C4-2B (cell line): Measurements from ENCODE around the gene DENND2A.

Experiments used
- ZFX ChIP-seq: fragments of 450-650 bp; IDR thresholded peaks from 2 replicates; pipeline ENCODE4 v1.6.1; 2017
- TF ChIP-seq, protein P1 (sequence below): fragments of 450-650 bp; conservative IDR thresholded peaks from 2 replicates; pipeline ENCODE4 v1.5.1; 2017; ENCODE audit warnings: mild to moderate bottlenecking

DNA sequence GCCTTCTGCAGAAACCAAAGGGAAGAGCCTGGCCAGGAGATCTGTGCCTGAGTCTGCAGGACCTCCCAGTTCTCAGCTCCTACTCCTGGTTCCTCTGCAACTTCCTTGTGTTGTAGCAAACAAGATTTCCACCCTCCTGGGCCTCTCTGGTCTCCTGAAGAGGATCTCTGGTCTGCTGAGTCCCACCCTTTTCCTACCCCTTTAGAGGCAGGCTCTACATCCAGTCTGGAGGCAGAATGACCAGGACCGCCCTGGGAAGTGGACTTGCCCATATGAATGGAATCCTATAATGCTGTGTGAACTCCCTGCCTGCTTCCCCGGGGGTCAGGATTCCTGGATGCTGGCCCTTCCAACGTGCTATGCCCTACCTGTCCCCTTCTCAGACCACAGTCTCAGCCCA lies 3.2 kb downstream of the DENND2A start:
- no peak for TF ChIP-seq ZFX
- TF ChIP-seq, protein P1, sequence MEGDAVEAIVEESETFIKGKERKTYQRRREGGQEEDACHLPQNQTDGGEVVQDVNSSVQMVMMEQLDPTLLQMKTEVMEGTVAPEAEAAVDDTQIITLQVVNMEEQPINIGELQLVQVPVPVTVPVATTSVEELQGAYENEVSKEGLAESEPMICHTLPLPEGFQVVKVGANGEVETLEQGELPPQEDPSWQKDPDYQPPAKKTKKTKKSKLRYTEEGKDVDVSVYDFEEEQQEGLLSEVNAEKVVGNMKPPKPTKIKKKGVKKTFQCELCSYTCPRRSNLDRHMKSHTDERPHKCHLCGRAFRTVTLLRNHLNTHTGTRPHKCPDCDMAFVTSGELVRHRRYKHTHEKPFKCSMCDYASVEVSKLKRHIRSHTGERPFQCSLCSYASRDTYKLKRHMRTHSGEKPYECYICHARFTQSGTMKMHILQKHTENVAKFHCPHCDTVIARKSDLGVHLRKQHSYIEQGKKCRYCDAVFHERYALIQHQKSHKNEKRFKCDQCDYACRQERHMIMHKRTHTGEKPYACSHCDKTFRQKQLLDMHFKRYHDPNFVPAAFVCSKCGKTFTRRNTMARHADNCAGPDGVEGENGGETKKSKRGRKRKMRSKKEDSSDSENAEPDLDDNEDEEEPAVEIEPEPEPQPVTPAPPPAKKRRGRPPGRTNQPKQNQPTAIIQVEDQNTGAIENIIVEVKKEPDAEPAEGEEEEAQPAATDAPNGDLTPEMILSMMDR = no peak
